OCI-LY7 (cell line): ENCODE data around the gene SFTPA2. TPM values are rescaled to one million over a fixed set of nuclear protein-coding genes. Genes with fewer than 3 reads are reported as not detected.
"Not testable (repeated sequence)": the region's sequence is repeated elsewhere in the genome, so short reads cannot be mapped to it uniquely, and the experiment has no call there.

Experiments used
- BruUV-seq: library from RNA; stranded (reverse); fragments of 400-500 nt; replicated peaks from 2 replicates; lab custom pipeline; 2021; lab: Mats Ljungman, UMichigan
- CTCF ChIA-PET: fragments of 300-600 bp; sonication (Branson Sonifier 250); formaldehyde crosslinking; loops from one replicate; lab custom pipeline; 2022; ENCODE audit warnings: antibody characterized with exemption; ENCODE audit not compliant: unreplicated experiment; lab: Charles Lee
- POLR2A ChIA-PET: fragments of 300-600 bp; sonication (Branson Sonifier 250); formaldehyde crosslinking; loops from one replicate; lab custom pipeline; 2022; ENCODE audit warnings: antibody characterized with exemption; lab: Charles Lee
- DNase-seq: peaks from one replicate; pipeline ENCODE4 v3.0.0-alpha.2; 2015; ENCODE audit warnings: low spot score
- H2AFZ ChIP-seq: fragments of 200-600 bp; sonication (generic), shearing (Covaris generic); 2 replicates; pipeline ENCODE4 v1.6.1; 2014; ENCODE audit warnings: mild to moderate bottlenecking, antibody characterized with exemption, low read length, moderate library complexity
- H3K27ac ChIP-seq: fragments of 200-600 bp; sonication (generic); 2 replicates; pipeline ENCODE4 v1.5.1; 2014; ENCODE audit warnings: mixed run types, low read depth, mild to moderate bottlenecking, moderate library complexity, low read length, inconsistent platforms; ENCODE audit not compliant: poor library complexity, severe bottlenecking
- H3K36me3 ChIP-seq: fragments of 200-600 bp; sonication (generic); 2 replicates; pipeline ENCODE4 v1.6.1; 2014; ENCODE audit warnings: mild to moderate bottlenecking, antibody characterized with exemption, low read length, moderate library complexity, mixed read lengths; ENCODE audit not compliant: insufficient read depth
- H3K4me1 ChIP-seq: fragments of 200-600 bp; sonication (generic); 2 replicates; pipeline ENCODE4 v1.5.1; 2014; ENCODE audit warnings: mild to moderate bottlenecking, low read length; ENCODE audit not compliant: insufficient read depth, poor library complexity, severe bottlenecking
- H3K4me2 ChIP-seq: fragments of 200-600 bp; sonication (generic); 2 replicates; pipeline ENCODE4 v1.6.1; 2014; ENCODE audit warnings: mild to moderate bottlenecking, low read length
- H3K4me3 ChIP-seq: fragments of 200-600 bp; sonication (generic); 2 replicates; pipeline ENCODE4 v1.5.1; 2014; ENCODE audit warnings: mild to moderate bottlenecking, low read depth, low read length; ENCODE audit not compliant: poor library complexity, severe bottlenecking
- H3K79me2 ChIP-seq: fragments of 200-600 bp; sonication (generic); 2 replicates; pipeline ENCODE4 v1.6.1; 2016; ENCODE audit warnings: low read depth, mild to moderate bottlenecking, low read length, moderate library complexity, mixed read lengths; ENCODE audit not compliant: insufficient read depth
- H3K9me2 ChIP-seq: fragments of 200-600 bp; sonication (generic); 2 replicates; pipeline ENCODE4 v1.6.1; 2016; ENCODE audit warnings: mild to moderate bottlenecking, low read length, mixed read lengths; ENCODE audit not compliant: insufficient read depth
- H3K9me3 ChIP-seq: fragments of 200-600 bp; sonication (generic); 2 replicates; pipeline ENCODE4 v1.6.1; 2014; ENCODE audit warnings: mild to moderate bottlenecking, mixed run types, low read length, mixed read lengths
- H4K20me1 ChIP-seq: fragments of 200-600 bp; sonication (generic); 2 replicates; pipeline ENCODE4 v1.6.1; 2014; ENCODE audit warnings: mild to moderate bottlenecking, antibody characterized with exemption, low read length, moderate library complexity, mixed read lengths; ENCODE audit not compliant: insufficient read depth
- intact Hi-C: fragments of 100-400 bp; cut with micrococcal nuclease; formaldehyde crosslinking; loops from one replicate; pipeline ENCODE4 v1.10.0; 2022; ENCODE audit not compliant: unreplicated experiment
- total RNA-seq, 2 experiments: library from RNA; depleted of rRNA in 1 of 2; stranded (reverse); fragments of >200 nt in 1 of 2; shearing (Covaris generic) in 1 of 2; gene quantifications; 2 replicates each; pipeline ENCODE4 v1.2.3, GENCODE V29; 2014 to 2022

The SFTPA2 gene
- total RNA-seq, 2 experiments from 2014 or later, result not detected

GRCh38 chr10:79516532-79517205 lies 43.5 kb downstream of the SFTPA2 start:
- H2AFZ ChIP-seq, DNase-seq, CTCF ChIA-PET, H3K4me1 ChIP-seq, H3K4me3 ChIP-seq, H3K79me2 ChIP-seq, H3K36me3 ChIP-seq, H3K9me3 ChIP-seq, intact Hi-C loops, H3K27ac ChIP-seq, H3K4me2 ChIP-seq, H4K20me1 ChIP-seq, H3K9me2 ChIP-seq, BruUV-seq: not testable (repeated sequence)
- POLR2A ChIA-PET, result interaction anchor here (0.6 kb wide), 1 partner anchor 552 kb away, joined by 3 read pairs; no protein-coding TSS in a partner anchor

GRCh38 chr10:79511891-79512583 lies 48.2 kb downstream of the SFTPA2 start, which contains the start of gene EIF5AL1:
TSS of gene EIF5AL1 (plus strand) at chr10:79512533. CDS start at chr10:79512650, 117 bp downstream.
- H3K27ac ChIP-seq, H3K9me3 ChIP-seq, CTCF ChIA-PET, intact Hi-C loops, H3K4me2 ChIP-seq, H3K4me1 ChIP-seq, H3K79me2 ChIP-seq, DNase-seq, H3K36me3 ChIP-seq, POLR2A ChIA-PET, H2AFZ ChIP-seq, H3K9me2 ChIP-seq, H4K20me1 ChIP-seq, BruUV-seq, H3K4me3 ChIP-seq: not testable (repeated sequence)

- BruUV-seq, CTCF ChIA-PET, H3K4me2 ChIP-seq, H4K20me1 ChIP-seq, H3K9me3 ChIP-seq, H3K79me2 ChIP-seq, H3K4me3 ChIP-seq, intact Hi-C loops, DNase-seq, POLR2A ChIA-PET, H3K9me2 ChIP-seq, H2AFZ ChIP-seq, H3K27ac ChIP-seq, H3K4me1 ChIP-seq, H3K36me3 ChIP-seq: not testable (repeated sequence)
Measured at GRCh38 chr10:79509934-79510508, 50.2 kb downstream of the SFTPA2 start.

GRCh38 chr10:79509306-79509933 lies 50.8 kb downstream of the SFTPA2 start:
- DNase-seq, H3K9me3 ChIP-seq, H3K36me3 ChIP-seq, BruUV-seq, H3K4me3 ChIP-seq, POLR2A ChIA-PET, H2AFZ ChIP-seq, H4K20me1 ChIP-seq, intact Hi-C loops, H3K27ac ChIP-seq, H3K4me2 ChIP-seq, H3K4me1 ChIP-seq, H3K79me2 ChIP-seq, H3K9me2 ChIP-seq, CTCF ChIA-PET: not testable (repeated sequence)

- H3K4me3 ChIP-seq, H3K9me2 ChIP-seq, H3K4me2 ChIP-seq, H3K9me3 ChIP-seq, H3K27ac ChIP-seq, H3K4me1 ChIP-seq, CTCF ChIA-PET, H4K20me1 ChIP-seq, DNase-seq, BruUV-seq, POLR2A ChIA-PET, intact Hi-C loops, H3K36me3 ChIP-seq, H2AFZ ChIP-seq, H3K79me2 ChIP-seq: not testable (repeated sequence)
Measured at GRCh38 chr10:79508245-79508644, 52.0 kb downstream of the SFTPA2 start.
